HG02840 (cell line): Measurements from ENCODE around the gene SEC63.
A peak's percentile ranks its signal among the peaks of the same experiment; 100 is the strongest.
"Not testable (repeated sequence)": the region's sequence is repeated elsewhere in the genome, so short reads cannot be mapped to it uniquely, and the experiment has no call there.

Experiments
- ATAC-seq: cut with Tn5 transposase; IDR thresholded peaks from one replicate; pipeline ENCODE4 v1.9.1; 2021; ENCODE audit warnings: mild to moderate bottlenecking, moderate library complexity, moderate number of reproducible peaks; ENCODE audit not compliant: unreplicated experiment, low FRiP score

The SEC63 gene

DNA sequence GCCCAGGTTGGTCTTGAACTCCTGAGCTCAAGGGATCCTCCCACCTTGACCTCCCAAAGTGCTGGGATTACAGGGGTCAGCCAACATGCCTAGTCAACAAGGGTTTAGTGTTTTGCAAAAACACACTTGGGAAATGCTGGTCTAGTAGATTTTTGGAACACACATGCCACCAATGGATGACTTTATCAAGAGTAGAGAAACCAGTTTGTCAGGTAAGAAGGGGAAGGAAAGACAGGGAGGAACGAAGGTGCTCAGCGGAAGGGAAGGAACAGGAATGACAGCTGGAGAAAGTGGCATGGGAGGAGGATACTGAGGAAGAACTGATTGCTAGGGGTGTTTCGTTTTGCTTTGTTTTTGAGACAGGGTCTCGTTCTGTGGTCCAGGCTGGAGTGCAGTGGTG is 15.6 kb upstream of the SEC63 start:
- ATAC-seq = no peak

DNA sequence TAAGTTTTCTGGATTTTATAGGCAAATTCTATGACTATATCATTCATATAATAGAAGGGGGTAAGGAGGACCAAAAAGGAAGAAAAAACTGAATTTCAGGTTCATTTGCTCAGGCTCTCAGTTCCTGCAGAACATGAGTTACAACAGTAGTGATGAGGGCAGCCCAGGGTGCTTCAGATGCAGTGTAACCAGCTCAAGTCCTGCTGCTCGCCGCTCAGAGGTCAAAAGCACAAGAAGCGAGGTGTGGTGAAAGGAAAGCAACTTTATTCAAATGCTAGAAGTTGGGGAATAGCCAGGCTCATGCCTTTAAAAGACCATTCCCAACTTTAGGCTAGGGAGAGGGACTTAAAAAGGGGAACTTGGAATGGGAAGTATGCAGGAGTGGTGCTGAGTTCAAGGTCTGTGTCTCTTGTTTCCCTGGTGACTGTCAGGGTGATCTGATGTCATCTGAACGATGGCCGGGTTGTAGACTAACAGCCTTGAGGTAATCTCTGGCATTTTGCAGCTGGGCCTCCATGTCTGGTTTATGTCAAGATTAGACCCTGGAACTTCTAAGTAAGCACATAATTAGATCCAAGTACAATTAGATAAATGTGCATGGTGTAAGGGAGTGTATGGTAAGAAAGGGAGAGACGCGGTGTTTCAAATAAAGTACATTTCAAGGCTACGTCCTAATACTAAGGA is 14.5 kb upstream of the SEC63 start:
- ATAC-seq = no peak

DNA sequence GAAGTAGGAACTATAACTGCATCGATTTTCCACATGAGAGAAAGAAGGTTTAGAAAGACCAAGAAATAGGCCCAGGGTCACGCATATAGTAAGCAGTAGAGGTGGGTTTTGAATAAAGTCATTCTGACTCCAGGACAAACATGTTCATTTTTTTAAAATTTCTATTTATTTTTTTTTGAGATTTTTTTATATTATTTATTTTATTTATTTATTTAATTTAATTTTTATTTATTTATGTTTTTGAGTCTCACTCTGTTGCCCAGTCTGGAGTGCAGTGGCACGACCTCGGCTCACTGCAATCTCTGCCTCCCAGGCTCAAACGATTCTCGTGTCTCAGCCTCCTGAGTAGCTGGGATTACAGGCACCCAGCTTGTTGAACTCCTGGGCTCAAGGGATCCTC is 13.2 kb upstream of the SEC63 start:
- no peak for ATAC-seq

DNA sequence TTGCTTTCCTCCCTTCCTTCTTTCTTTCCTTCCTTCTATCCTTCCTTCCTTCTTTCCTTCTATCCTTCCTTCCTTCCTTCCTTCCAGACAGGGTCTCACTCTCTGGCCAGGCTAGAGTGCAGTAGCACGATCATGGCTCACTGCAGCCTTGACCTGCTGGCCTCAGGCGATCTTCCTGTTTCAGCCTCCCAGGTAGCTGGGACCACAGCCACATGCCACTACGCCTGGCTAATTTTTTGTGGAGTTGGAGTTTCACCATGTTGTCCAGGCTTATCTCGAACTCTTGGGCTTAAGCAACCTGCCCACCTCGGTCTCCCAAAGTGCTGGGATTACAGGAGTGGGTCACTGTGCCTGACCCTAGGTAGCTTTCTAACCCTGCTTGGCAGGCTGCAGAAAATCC is 12.2 kb upstream of the SEC63 start:
- no peak for ATAC-seq

DNA sequence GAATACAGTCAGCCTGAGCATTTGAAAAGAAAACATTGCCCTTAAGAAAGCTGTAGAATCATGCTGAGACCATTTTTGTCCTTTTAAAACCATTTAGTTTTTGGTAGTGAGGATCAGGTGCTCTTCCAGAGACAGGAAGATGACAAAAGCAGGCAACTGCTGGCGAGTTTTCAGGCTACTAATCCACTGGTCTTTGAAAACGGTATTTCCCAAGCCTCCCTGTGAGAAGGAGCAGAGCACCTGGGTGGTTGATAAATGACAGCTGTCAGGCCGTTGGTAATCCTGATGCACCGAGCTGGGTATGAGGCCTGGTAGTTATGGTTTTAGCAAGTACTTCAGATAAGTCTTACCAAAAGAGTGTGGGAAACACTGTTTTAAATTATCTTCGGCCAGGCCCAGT is 10.1 kb upstream of the SEC63 start:
- no peak for ATAC-seq

DNA sequence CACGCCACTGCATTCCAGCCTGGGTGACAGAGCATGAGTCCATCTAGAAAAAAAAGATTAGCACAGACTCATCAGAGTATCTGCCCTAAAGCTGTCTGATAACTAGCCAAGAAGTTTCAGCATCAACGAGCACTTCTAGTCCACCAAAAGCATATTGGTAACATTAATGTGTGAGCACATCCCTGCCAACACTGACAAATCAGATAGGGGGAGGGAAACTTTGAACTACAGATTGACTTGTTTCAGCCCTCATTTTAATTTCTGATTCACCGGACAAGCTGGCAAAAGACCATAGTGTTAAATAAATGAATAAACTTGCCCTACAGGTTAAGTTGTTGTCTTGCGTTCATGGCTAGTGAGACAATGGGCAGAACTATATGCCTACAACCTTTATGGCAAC is 7.7 kb upstream of the SEC63 start:
- ATAC-seq = no peak

DNA sequence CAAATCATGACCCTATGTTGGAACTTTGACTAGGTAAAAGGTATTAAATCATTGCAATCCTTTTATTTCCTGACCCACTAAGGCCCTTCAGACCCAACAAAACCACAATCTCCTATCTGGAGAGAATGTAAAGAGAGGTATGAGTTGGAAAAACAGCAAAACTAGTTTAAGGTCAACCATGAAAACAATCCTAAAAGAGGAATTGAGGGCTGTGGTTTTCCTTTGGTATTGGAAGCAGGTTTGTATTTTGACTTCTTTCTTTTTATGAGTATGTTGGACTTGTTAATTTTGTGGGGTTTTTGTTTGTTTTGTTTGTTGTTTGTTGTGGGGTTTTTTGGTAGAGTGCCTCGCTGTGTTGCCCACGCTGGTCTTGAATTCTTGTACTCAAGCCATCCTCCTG is 4.7 kb upstream of the SEC63 start:
- no peak for ATAC-seq

DNA sequence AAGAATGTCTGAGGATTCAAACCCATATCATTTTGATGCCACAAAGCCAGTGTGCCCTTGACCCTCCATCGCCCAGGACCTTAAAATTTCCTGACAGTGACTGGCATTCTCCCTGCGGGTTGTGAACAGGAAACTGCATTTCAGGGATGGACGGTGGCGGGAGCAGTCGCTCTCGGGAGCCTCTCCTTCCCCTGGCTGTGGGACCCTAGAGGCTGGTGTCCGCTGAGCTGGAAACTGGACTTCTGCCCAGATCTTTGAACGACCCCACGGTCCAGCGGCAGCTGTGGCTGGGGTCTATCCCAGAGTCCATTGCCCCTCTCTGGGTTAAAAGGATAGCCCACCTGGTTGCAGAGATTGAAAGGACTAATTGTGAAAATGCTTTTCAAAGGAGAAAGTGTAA is 1.4 kb upstream of the SEC63 start:
- ATAC-seq = no peak

DNA sequence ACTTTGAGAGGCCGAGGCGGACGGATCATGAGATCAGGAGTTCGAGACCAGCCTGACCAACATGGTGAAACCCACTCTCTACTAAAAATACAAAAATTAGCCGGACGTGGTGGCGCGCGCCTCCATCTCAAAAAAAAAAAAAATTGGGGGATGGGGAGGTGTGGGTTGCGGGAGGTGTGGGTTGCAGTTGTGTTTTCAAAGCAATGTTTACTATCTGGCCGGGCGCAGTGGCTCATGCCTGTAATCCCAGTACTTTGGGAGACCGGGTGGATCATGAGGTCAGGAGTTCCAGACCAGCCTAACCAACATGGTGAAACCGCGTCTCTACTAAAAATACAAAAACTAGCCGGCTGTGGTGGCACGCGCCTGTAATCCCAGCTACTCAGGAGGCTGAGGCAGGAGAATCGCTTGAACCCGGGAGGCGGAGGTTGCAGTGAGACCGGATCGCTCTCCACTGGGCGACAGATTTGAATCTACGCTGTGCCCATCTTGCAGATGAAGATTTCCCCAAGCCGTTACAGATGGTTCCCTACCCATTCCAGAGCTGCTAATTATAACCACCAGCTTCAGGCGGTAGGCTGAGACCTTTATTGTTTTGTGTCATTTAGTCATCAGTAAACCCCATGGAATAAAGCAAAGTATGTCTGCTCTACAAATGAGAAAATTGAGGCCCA is 818 bp upstream of the SEC63 start:
- not testable (repeated sequence) for ATAC-seq

DNA sequence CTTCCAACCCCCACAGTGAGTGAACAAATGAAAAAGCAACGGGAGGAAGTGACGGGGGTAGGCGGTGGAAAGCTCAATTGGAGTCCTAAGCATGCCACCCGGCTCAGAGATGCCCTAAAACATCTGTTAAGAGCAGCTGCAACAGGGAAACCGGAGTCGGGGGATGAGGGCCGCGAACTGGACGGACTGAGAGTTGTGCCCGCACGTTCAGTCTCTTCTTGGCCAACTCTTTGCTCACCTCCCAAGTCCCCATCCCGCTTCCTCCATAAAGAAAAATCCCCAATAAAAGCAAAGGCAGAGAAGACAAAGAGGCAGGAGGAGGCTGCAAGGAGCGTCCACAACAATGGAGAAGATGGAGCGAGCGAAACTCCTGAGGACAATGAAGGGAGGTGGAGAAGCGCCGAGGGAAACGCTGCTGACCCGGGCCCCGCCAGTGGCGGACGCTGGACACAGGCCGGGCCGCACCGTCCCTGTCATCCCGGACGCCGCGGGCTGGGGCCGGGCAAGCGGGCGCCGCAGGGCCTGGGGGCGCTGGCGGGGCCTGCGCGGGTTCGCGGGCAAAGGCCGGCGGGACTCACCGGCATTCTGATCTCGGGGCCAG is 600 bp downstream of the SEC63 start:
- peak; percentile 30 for ATAC-seq

DNA sequence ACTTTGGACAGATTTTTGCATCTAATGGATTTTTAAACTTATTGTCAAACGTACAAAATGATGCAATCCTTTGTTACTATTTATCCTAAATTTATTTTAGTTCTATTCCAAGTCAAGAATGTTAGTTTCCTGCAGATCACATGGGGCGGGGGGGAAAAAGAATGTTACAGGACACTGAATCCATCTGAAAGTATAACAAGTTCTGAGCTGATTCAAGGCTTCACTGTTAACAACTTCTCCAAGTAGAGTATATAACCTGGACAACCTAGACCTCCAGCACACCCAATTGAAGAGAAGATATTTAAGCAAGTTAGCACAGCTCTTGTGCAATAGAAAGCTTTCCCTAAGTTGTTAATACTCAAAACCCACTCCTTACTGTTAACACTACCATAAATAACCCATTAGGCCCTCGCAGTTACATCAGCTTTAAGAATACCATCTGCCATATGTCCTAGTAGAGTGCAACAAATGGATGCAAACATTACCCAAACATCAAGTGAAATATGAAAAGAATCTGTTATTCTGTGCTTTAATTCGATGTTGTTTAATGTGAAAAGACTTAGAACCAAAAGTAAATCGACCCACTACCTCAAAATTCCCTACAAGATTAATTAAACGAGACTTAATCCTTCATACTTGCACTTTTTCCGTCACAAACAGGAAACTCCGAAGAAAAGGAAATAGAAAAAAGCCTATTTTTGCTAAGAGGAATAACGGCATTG is 1.3 kb downstream of the SEC63 start:
- no peak for ATAC-seq

DNA sequence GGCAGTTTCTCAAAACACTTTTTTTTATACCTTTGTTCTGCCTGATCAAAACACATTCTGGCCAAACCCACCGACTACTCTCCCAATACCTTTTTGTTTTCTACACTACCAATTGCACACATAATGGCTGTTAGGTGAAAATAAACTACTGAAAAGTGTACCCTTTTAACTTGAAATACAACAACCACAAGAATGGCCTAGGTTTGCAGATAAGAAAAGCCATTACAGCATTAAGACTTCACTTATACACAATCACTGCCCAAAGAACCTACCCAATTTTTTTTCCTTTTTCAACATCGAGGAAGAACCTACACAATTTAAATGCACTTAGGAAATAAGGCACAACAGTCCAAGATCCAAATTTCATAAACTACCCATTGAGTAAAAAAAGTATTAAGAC is 1.8 kb downstream of the SEC63 start:
- ATAC-seq = no peak

DNA sequence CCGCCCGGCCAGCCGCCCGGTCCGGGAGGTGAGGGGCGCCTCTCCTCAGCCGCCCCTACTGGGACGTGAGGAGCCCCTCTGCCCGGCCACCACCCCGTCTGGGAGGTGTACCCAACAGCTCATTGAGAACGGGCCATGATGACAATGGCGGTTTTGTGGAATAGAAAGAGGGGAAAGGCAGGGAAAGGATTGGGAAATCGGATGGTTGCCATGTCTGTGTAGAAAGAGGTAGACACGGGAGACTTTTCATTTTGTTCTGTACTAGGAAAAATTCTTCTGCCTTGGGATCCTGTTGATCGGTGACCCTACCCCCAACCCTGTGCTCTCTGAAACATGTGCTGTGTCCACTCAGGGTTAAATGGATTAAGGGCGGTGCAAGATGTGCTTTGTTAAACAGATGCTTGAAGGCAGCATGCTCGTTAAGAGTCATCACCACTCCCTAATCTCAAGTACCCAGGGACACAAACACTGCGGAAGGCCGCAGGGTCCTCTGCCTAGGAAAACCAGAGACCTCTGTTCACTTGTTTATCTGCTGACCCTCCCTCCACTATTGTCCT is 4.1 kb downstream of the SEC63 start:
- ATAC-seq = not testable (repeated sequence)

DNA sequence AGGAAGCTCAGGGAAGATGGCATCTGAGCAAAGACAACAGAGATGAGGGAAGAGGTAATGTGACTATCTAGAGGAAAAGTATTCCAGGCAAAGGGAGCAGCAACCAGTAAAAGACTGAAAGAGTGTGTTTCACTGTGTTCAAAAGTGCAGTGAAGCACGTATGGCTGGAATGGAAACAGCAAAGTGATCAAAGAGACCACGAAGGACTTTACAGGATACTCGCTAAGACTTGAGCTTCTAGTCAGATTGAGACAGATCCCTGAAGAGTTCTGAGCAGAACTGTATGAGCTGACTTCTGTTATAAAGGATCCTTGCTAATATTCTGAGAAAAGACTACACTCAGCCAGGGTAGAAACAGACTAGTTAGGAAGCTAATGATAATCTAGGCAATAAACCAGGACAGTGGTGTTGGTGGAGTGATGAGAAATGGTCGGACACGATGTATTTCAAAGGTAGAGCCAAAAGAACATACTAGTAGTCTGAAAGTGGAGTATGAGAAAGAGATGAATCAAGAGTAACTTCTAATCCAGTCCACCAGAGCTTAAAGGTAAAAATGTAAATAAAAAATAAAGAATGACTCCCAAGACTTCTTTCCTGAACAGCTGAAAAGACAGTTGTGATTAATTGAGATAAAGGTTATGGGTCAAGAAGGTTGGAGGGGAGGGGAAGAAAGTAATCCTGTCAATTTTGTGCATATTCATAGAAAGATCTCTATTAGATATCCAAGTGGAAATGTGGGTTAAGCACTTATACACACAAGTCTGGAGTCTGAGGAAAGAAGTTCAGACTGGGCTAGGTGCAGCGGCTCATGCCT is 14.2 kb downstream of the SEC63 start:
- ATAC-seq = no peak

DNA sequence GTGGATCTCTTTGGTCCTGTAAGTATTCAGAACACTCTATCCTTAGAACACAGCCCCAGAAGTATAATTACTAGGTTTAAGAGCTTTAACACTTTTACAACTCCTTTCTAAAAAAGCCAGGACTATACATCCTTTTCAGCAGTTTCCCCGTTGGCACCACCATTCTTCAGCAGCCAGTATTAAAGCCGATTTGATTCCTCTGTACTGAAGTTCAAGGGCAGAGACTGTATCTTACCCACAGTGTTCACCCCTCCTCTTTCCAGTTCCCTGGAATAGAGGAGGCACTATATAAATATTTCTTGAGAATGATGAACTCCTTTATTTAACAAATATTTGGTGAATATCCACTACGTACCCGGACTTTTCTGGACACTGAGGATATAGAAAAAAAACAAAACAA is 15.9 kb downstream of the SEC63 start:
- ATAC-seq = no peak

DNA sequence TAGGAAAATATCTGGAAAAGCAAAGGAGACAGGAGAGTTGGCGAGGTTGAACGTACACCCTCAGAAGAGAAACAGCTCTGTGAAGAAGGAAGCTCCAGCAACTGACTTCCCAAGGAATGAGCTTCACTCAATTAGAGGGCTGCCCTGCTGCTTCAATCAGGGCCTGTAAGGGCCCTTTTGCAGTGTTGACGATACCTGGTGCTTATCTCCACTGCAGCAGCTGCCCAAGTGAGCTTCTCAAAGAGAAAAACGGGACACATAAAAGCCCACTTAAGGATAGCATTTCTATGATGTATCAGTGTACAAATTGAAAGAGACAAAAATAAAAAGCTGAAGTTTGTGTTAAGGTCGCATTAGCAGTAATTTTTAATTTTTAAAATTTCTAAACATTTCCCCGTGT is 16.4 kb downstream of the SEC63 start:
- ATAC-seq = no peak

DNA sequence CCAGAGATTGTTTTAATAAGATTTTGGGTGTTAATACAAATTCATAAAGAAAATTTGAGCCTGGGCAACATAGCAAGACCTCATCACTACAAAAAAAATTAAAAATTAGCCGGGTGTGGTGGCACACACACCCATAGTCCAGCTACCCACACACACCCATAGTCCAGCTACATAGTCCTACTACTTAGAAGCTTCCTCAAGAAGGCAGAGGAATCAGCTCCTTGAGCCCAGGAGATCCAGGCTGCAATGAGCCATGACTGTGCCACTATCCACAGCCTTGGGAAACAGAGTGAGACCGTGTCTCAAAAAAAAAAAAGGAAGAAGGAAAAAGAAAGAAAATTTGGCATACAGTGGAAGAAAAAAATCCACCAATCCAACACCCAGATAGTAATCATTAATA is 16.8 kb downstream of the SEC63 start:
- ATAC-seq = no peak

DNA sequence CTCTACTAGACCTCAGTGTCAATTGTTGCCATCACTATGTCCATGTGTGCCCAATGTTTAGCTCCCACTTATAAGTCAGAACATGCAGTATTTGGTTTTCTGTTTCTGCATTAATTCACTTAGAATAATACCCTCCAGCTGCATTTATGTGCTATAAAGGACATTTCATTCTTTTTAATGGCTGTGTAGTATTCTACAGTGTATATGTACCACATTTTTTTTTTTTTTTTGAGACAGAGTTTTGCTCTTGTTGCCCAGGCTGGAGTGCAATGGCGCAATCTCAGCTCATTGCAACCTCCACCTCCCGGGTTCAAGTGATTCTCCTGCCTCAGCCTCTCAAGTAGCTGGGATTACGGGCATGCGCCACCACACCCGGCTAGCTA is 21.1 kb downstream of the SEC63 start:
- not testable (repeated sequence) for ATAC-seq

DNA sequence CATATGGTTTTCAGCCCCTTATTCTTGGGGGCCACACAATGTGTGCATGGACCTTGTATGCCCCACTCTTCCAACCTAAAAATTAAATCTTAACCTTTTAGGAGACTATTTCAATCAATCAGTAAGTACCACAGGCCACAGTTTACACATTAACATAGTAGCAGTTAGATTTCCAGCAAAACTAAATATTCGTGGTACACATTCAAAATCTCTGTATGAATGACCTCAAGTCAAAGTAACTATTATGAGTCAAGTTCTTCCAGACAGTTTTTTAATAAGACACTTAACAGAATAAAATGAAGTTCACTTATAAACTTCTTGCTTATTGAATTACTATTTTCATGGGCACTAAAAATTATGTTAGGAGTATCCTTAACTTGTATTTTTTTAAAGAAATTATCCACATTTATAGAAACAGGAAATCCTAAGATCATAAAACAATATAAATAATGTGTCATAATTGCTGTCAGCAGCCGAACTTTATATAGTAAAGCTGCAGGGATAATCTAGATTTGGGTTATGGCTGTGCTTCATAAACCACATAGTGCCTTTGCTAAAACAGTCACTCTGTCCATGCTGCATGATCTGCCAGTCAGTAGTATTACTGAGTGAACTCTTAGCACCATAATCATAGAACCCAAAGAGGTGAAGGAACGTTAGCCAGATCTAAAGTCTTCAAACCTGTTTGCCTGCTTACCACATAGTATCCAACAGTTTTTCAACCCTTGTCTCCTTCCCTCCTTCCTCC is 21.7 kb downstream of the SEC63 start:
- ATAC-seq = no peak

DNA sequence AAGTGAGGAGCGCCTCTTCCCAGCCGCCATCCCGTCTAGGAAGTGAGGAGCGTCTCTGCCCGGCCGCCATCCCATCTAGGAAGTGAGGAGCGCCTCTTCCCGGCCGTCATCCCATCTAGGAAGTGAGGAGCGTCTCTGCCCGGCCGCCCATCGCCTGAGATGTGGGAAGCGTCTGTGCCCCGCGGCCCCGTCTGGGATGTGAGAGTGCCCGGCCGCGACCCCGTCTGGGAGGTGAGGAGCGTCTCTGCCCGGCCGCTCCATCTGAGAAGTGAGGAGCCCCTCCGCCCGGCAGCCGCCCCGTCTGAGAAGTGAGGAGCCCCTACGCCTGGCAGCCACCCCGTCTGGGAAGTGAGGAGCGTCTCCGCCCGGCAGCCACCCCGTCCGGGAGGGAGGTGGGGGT is 23.8 kb downstream of the SEC63 start:
- not testable (repeated sequence) for ATAC-seq
